ENCODE results near the gene FAM221B.

Gene FAM221B

DNA sequence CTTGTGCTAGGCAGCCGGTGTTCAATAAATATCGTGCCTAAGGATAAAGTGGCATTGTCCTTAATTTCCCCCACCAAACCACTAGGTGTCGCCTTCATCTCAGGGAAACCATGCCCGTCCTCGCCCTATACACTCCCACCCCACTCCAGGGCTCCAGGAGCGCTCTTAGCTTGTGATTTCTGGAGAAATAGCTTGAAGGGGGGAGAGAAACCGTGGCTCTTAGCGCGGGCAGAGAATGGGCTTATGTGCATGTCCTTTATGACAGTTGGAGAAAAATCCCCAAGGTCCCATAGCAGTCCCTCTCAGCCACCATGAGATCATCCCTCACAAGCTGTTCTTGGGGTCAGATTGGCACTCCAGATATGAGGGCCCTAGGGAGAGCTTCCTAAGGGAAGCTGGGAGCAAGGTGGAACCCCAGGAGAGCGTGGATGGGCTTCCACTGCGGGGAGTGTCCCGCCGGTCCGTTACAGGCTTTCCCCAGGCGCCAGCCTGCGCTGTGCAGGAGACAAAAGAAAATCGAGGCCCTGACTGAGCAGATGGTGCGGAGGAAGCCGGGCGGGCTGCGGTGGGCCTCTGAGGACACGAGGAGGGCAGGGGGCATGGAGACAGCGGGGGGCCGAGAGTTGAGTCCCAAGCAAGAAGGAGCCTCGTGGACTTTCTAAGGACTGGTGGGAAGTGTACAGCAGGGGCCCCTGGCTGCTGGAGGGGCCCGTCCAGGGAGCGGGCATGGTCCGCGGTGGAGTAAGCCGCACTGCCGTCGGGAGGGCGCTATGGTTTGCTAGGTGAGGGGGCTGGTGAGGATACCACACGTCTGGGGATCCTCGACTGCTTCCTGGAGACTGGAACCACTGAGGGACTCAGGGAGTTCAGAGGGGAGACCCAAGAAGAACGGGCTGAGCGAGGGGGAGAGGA lies 37.9 kb downstream of the FAM221B start:
- DNase-seq = peak; percentile 58

DNA sequence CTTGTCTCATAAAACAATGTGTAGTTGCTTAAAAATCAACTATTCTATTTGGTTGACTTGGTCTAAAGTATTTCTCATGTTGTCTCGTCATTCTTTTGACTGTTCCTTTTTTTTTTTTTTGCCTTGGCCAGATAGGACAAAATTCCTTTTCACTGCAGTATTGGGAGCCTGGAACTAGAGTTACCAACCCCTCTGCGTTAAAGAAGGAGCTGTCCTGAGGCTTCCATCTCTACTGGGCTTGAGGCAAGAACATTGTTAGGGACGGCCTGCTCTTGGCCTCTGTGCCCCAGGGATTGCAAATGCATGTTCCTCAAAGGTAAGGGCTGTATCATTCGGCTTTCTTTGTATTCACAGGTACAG lies 38.5 kb downstream of the FAM221B start:
- no peak for DNase-seq

DNA sequence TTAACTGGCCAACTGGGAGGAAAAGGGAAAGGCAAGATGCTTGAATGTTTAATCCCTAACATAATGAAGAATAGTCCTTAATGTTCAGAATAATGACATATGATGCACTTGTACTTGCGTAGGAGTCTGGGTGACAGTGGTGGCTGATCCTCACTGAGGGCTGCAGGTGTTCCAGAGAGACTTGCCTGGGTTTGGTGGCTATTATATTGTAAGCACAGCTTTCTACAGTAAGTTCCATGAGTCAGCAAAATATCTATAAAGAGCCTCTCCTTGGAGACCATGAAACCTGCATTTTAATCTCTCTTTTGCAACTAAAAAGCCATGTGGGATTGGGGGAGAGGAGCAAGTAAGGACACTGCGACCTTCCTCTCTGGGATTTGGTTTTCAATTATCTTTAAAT lies 39.0 kb downstream of the FAM221B start:
- no peak for DNase-seq

DNA sequence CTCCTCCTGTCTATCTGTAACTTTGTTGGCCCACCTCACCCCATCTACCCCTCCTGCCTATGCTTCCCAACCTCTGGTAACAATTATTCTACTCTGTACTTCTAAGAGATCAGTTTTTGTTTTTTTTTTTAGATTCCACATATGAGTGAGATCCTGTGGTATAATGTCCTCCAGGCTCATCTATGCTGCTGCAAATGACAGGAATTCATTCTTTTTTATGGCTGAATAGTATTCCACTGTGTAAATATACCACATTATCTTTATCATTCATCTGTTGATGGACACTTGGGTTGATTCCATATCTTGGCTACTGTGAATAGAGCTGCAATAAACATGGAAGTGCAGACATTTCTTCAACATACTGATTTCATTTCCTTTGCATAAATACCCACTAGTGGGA lies 45.1 kb downstream of the FAM221B start:
- no peak for DNase-seq

DNA sequence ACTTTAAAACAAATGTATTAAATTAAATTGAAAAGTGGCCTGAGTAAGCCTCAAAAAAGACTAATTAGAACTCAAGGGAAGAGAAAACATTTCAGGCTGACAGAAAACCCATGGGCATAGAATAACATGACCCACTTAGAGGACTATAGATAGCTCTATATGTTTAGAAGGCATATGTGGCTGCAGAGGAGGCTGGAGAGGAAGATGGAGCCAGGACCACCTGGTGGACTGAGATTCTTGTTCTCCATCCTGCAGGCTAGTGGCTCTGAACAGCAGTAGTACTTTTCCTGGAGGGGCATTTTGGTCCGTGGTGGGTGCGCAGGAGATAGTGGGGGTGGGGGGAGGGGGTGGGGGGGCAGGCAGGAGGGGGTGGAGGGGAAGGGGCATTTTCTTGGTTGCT lies 47.5 kb downstream of the FAM221B start:
- no peak for DNase-seq

DNA sequence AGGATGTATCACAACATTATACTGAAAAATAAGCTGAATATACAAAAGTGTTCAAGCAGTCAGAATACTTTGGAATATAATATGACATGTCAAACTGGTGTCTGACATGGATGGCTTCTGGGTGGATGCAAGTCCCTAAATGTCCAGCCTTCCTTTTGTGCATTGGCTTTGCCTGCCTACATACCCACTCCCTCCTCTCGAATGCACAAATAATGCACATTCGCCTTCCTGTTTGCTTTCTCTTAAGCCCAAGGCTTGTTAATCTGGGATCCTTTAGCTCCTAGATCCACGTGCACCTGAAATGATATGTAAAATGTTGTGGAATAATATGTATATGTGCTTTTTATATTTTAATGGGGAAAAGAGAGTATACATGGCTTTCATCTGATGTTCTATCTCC lies 50.0 kb downstream of the FAM221B start:
- no peak for DNase-seq

DNA sequence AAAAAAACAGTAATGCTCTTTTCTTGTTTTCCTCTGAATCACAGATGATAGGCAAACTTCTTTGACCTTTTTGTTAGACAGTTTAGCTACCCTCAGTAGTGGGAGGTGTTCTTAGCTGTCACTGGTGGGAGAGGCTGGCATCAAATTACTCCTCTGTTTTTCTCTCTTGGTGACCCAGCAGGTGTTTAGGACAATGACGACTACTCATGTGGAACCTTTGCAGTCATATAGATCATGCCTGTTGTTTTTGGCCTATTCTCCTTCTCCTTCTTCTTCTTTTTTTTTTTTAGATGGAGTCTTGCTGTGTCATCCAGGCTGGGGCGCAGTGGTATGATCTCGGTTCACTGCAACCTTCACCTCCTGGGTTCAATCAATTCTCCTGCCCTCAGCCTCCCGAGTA lies 52.5 kb downstream of the FAM221B start:
- no peak for DNase-seq

DNA sequence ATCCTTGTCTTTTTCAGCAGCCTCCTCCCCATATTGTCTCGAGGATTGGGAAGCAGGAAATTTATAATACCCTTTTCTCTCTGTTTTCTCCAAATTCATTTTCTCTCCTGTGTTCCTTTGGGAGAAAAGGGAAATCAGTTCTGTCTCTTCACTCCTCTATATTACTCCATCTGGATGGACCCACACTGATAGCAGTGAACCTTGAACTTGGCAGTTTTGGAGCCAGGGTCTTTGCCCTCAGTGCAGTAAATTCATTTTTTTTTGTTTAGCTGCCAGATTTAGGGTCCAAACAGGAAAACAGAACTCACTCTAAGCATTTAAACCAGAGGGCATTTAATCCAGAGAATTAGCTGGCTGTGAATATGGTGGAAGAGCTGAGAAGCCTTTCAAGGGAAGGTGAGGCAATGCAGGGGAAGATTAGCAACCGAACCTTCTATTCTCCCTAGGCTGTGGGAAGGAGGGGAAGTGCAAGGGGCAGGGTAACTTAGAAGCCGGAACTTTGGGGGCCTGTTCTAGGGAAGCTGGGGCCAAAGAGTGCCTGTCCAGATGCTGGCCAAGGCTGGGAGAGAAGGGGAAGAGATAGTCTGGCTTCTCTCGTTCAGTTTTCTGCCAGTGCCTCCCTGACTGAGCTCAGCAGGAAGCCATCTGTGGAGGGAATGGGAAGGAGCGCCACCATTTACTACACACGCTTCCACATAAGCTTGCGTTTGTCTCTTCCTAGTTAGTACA lies 53.5 kb downstream of the FAM221B start:
- DNase-seq = no peak

DNA sequence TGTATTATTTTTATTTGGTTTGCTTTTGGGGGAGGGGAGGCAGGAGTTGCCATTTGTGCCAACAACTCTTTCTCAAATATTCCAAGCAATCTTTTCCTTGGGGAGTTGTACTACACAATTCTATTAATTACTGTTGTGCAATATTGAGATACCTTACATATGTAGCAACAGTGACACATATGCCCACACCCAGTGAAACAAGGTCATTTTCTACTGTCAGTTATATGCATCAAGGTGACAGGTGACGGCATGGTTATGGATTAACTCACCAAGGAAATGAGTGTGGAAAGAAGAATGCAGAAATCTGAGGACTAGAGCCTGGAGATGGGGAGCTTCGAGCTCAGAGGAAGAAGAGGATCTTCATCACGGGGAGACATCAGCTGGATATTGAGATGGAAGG lies 56.6 kb downstream of the FAM221B start:
- DNase-seq = no peak

DNA sequence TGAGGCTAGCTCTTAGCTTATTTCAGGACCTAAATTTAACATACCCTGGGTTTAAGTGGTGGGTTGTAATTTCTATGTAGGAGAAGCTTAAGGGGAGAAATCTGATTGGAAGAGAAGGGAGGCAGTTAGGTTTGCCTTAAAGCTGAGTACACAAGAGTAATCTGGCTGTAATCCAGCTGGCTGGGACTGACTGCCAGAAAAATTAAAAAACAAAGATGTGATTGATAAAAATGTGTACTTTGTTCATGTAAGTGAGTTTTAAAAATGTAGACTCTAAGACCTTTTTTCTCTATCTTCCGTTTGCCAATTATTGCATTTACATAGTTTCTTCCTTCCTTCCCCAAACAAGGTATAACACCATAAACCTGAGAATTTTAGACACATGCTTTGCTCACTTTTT lies 57.0 kb downstream of the FAM221B start:
- DNase-seq = no peak

DNA sequence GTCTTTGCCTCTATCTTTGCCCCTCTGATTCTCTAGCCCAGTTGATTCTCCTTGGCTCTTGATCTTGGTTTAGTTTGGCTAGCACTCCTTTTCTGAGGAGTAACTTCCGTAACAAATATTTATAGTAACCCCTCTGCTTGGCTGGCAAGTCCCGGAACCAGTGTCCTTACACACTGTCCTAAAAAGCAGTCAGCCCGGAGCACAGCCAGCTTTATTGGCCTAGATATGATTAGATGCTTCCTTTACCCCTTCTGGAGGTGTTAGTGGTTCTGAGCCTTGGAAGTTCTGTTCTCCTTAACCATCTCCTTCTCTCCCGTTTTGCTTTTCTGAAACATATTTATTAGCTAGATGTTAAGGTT lies 57.5 kb downstream of the FAM221B start:
- no peak for DNase-seq

DNA sequence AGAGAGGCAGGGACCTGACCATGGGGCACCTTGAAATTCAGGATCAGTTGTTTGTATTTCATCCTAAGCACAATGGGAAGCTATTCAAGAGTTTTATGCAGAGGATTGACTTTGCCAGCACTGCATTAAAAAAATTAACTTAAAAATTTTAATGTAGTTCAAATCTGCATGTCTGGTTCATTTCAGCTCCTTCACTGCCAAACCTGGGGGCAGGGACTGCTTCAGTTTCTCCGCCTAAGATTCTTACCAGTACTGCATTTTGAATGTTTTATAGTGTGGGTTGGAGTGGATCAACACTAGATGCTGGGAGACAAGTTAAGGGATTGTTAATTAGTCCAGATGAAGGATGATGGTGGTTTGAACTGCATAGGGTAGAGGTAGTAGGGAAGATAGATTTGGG lies 58.8 kb downstream of the FAM221B start:
- DNase-seq = no peak

DNA sequence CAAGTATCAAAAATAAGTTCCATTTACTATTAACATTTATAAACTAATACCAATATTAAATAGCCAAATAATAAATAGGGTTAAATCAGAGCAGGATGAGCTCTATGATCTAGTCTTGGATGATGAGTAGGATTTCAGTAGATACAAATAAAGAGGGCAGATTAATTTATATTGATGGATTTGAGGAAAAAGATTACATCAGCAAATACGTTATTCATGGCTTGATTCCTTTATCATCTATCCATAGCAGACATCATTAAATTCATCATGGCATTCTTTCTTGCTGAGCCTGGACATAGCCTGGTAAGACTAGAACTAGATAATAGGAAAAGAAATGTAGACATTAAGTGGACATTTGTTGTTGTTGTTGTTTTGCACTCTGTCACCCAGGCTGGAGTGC lies 61.1 kb downstream of the FAM221B start:
- DNase-seq = no peak

DNA sequence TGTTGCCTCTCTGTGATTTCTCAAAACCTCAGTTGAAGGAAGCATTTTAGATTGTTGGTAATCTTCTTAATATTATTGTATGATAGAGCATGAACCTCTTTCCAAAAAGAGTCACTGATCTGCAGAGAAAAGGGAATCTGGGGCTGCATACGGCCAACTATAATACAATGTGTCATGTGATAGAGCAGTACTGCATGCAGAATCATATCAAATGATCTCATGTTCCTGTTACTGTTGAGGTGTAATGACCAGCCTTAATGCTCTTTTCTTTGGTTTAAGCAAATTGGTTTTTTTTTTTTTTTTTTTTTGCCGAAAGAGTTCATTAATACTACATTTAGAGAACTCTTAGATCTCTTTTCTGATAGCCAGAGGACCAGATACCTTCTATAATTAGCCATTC lies 61.5 kb downstream of the FAM221B start:
- DNase-seq = no peak

Data from central memory CD4-positive, alpha-beta T cell (primary cell).